ENCODE results near the gene OR5B12. TPM values are rescaled to one million over a fixed set of nuclear protein-coding genes. Genes with fewer than 3 reads are reported as not detected.

Gene OR5B12
- not detected in 5 replicates for total RNA-seq (2022; extraction: Qiagen RNA extraction)

GRCh38 chr11:58442136-58442535 is at the start of gene OR5B12:
Gene OR5B12 (minus strand): TSS chr11:58442236. CDS start chr11:58440151, 2,085 bp downstream.

GRCh38 chr11:58428021-58428420 is 14.0 kb downstream of the OR5B12 start, which contains the start of gene OR5B2:
Gene OR5B2 (minus strand): TSS chr11:58428121. CDS start chr11:58423261, 4,860 bp downstream.

GRCh38 chr11:58406774-58407173 is 35.3 kb downstream of the OR5B12 start, which contains the start of gene OR5B3:
Gene OR5B3 (minus strand): TSS chr11:58406874. CDS start chr11:58403409, 3,465 bp downstream.

Other genes with a start within 250 kb of the OR5B12 start
- not detected in 5 replicates for gene OR1S2, start 238.1 kb downstream of the OR5B12 start, total RNA-seq (2022; extraction: Qiagen RNA extraction)
- gene OR1S1, start 229.5 kb downstream of the OR5B12 start, total RNA-seq (2022; extraction: Qiagen RNA extraction), result not detected in 5 replicates
- not detected in 5 replicates for gene OR10Q1, start 213.3 kb downstream of the OR5B12 start, total RNA-seq (2022; extraction: Qiagen RNA extraction)
- gene OR10W1, start 174.0 kb downstream of the OR5B12 start, total RNA-seq (2022; extraction: Qiagen RNA extraction), result not detected in 5 replicates
- not detected in 5 replicates for gene OR5B17, start 83.2 kb downstream of the OR5B12 start, total RNA-seq (2022; extraction: Qiagen RNA extraction)
- gene OR5B3, start 35.4 kb downstream of the OR5B12 start, total RNA-seq (2022; extraction: Qiagen RNA extraction), result not detected in 5 replicates
- not detected in 5 replicates for gene OR5B2, start 14.1 kb downstream of the OR5B12 start, total RNA-seq (2022; extraction: Qiagen RNA extraction)
- not detected in 5 replicates for gene OR5B21, start 65.9 kb upstream of the OR5B12 start, total RNA-seq (2022; extraction: Qiagen RNA extraction)
- 2.2 to 2.8 TPM (median 2.5 TPM) in 5 replicates for gene LPXN, start 133.6 kb upstream of the OR5B12 start, total RNA-seq (2022; extraction: Qiagen RNA extraction)
- gene ZFP91, start 136.8 kb upstream of the OR5B12 start, total RNA-seq (2022; extraction: Qiagen RNA extraction), result 33.2 to 39.9 TPM (median 37.7 TPM) in 5 replicates
- 1.2 to 1.4 TPM (median 1.3 TPM) in 5 replicates for gene CNTF, start 180.4 kb upstream of the OR5B12 start, total RNA-seq (2022; extraction: Qiagen RNA extraction)

Data from A549 treated with Mapracorat at 1 μM for 4 hours (cell line).